Keratinocyte (primary cell): ENCODE results near the gene NCAPD3. TPM values are rescaled to one million over a fixed set of nuclear protein-coding genes. Genes with fewer than 3 reads are reported as not detected.

ENCODE experiments used
- DNase-seq: peaks from one replicate; pipeline ENCODE4 v3.0.0-alpha.2; 2011; ENCODE audit warnings: low read depth, missing footprints, low spot score
- FAIRE-seq: peaks from 2 replicates; lab custom pipeline; 2011; peaks lifted over from hg19 to GRCh38; lab: Jason Lieb, UNC
- H2AFZ ChIP-seq: 2 replicates; pipeline ENCODE4 v1.6.0; 2012; ENCODE audit warnings: low read length, control low read depth, inconsistent platforms; ENCODE audit not compliant: control insufficient read depth
- H3K27ac ChIP-seq: 2 replicates; pipeline ENCODE4 v1.5.1; 2011; ENCODE audit warnings: low read length; ENCODE audit not compliant: control insufficient read depth, insufficient read depth
- H3K27me3 ChIP-seq: 3 replicates; pipeline ENCODE4 v1.6.0; 2011; ENCODE audit warnings: low read length; ENCODE audit not compliant: control insufficient read depth, insufficient read depth; ENCODE audit errors: extremely low read depth
- H3K36me3 ChIP-seq, 2 experiments: 2 replicates in 1 of 2; 3 replicates in 1 of 2; pipeline ENCODE4 v1.5.1; 2011; ENCODE audit warnings: low read length in 2 of 2, mild to moderate bottlenecking in 1 of 2; ENCODE audit not compliant: control insufficient read depth in 2 of 2, insufficient read depth in 2 of 2; ENCODE audit errors: extremely low read depth in 1 of 2
- H3K4me1 ChIP-seq: 3 replicates; pipeline ENCODE4 v1.5.1; 2011; ENCODE audit warnings: low read length; ENCODE audit not compliant: control insufficient read depth, insufficient read depth; ENCODE audit errors: extremely low read depth
- H3K4me2 ChIP-seq: 3 replicates; pipeline ENCODE4 v1.6.0; 2011; ENCODE audit warnings: low read depth, low read length; ENCODE audit not compliant: control insufficient read depth, insufficient read depth; ENCODE audit errors: extremely low read depth
- H3K4me3 ChIP-seq, 3 experiments: fragments of 200-600 bp in 1 of 3; sonication (generic) in 1 of 3; 2 replicates in 2 of 3; 3 replicates in 1 of 3; pipeline ENCODE4 v1.5.1; 2011 to 2016; ENCODE audit warnings: low read length in 3 of 3, mild to moderate bottlenecking in 3 of 3, control low read depth in 2 of 3, inconsistent platforms in 1 of 3, low read depth in 1 of 3, mixed read lengths in 1 of 3, mixed run types in 1 of 3, moderate library complexity in 1 of 3; ENCODE audit not compliant: control insufficient read depth in 2 of 3, insufficient read depth in 2 of 3; ENCODE audit errors: extremely low read depth in 1 of 3
- H3K79me2 ChIP-seq: 2 replicates; pipeline ENCODE4 v1.6.0; 2012; ENCODE audit warnings: low read length; ENCODE audit not compliant: control insufficient read depth, insufficient read depth
- H3K9ac ChIP-seq: 3 replicates; pipeline ENCODE4 v1.6.0; 2011; ENCODE audit warnings: low read length; ENCODE audit not compliant: control insufficient read depth, insufficient read depth; ENCODE audit errors: extremely low read depth
- H3K9me1 ChIP-seq: 3 replicates; pipeline ENCODE4 v1.6.0; 2011; ENCODE audit warnings: low read length; ENCODE audit not compliant: control insufficient read depth, insufficient read depth; ENCODE audit errors: extremely low read depth
- H3K9me3 ChIP-seq: 2 replicates; pipeline ENCODE4 v1.5.1; 2012; ENCODE audit warnings: low read depth, low read length; ENCODE audit not compliant: control insufficient read depth
- H4K20me1 ChIP-seq: 3 replicates; pipeline ENCODE4 v1.6.0; 2011; ENCODE audit warnings: low read length; ENCODE audit not compliant: control insufficient read depth, insufficient read depth; ENCODE audit errors: extremely low read depth
- CTCF ChIP-seq, 3 experiments: IDR thresholded peaks in 1 of 3; conservative IDR thresholded peaks in 1 of 3; optimal IDR thresholded peaks in 1 of 3; 2 replicates in 2 of 3; 3 replicates in 1 of 3; pipeline versions ENCODE3 to v1.5.1; 2011; ENCODE audit warnings: low read length in 3 of 3, mild to moderate bottlenecking in 3 of 3, moderate library complexity in 2 of 3, control low read depth in 1 of 3, inconsistent platforms in 1 of 3; ENCODE audit not compliant: insufficient read depth in 2 of 3; ENCODE audit errors: extremely low read depth in 1 of 3
- EZH2 ChIP-seq: IDR thresholded peaks from one replicate; pipeline ENCODE4 v1.6.1; 2012; ENCODE audit warnings: inconsistent platforms, mild to moderate bottlenecking, low read length, moderate library complexity
- dilution Hi-C: fragments of 300-500 bp; cut with MboI; formaldehyde crosslinking; loops from one replicate; pipeline ENCODE4 v1.7.0; 2020; ENCODE audit warnings: low sequenced_read_pairs; ENCODE audit not compliant: extremely low pct_ligation_motif_present
- polyA minus RNA-seq, 3 experiments: library from RNA; depleted of rRNA, polyadenylated mRNA; stranded (reverse); fragments of >200 nt; gene quantifications; 1 replicate in 1 of 3; 2 replicates in 1 of 3; 3 replicates in 1 of 3; pipeline ENCODE4 v1.2.3, GENCODE V29; 2011
- polyA plus RNA-seq, 5 experiments: library from polyadenylated mRNA; depleted of rRNA in 3 of 5; stranded (reverse) in 3 of 5; stranded (forward) in 1 of 5; unstranded in 1 of 5; fragments of >200 nt; gene quantifications; 1 replicate in 1 of 5; 2 replicates in 3 of 5; 3 replicates in 1 of 5; pipeline versions ENCODE4 v1.2.1 to v1.2.3, GENCODE V29; 2011 to 2012; ENCODE audit warnings: missing spikeins in 2 of 5, low read depth in 1 of 5, low replicate concordance in 1 of 5

The NCAPD3 gene, protein sequence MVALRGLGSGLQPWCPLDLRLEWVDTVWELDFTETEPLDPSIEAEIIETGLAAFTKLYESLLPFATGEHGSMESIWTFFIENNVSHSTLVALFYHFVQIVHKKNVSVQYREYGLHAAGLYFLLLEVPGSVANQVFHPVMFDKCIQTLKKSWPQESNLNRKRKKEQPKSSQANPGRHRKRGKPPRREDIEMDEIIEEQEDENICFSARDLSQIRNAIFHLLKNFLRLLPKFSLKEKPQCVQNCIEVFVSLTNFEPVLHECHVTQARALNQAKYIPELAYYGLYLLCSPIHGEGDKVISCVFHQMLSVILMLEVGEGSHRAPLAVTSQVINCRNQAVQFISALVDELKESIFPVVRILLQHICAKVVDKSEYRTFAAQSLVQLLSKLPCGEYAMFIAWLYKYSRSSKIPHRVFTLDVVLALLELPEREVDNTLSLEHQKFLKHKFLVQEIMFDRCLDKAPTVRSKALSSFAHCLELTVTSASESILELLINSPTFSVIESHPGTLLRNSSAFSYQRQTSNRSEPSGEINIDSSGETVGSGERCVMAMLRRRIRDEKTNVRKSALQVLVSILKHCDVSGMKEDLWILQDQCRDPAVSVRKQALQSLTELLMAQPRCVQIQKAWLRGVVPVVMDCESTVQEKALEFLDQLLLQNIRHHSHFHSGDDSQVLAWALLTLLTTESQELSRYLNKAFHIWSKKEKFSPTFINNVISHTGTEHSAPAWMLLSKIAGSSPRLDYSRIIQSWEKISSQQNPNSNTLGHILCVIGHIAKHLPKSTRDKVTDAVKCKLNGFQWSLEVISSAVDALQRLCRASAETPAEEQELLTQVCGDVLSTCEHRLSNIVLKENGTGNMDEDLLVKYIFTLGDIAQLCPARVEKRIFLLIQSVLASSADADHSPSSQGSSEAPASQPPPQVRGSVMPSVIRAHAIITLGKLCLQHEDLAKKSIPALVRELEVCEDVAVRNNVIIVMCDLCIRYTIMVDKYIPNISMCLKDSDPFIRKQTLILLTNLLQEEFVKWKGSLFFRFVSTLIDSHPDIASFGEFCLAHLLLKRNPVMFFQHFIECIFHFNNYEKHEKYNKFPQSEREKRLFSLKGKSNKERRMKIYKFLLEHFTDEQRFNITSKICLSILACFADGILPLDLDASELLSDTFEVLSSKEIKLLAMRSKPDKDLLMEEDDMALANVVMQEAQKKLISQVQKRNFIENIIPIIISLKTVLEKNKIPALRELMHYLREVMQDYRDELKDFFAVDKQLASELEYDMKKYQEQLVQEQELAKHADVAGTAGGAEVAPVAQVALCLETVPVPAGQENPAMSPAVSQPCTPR (N-terminal part only)
- polyA plus RNA-seq (16.6 to 23.0 TPM (median 21.4 TPM) in 3 replicates), polyA minus RNA-seq (23.3 to 35.8 TPM (median 24.8 TPM) in 3 replicates)
- polyA plus RNA-seq (2011; ENCODE audit: low read depth), result 8.2 TPM
- polyA plus RNA-seq (2011; cell fraction: cytosol; rRNA removed), result 9.6 and 11.8 TPM in 2 replicates
- 26.5 and 29.5 TPM in 2 replicates for polyA plus RNA-seq (2011; cell fraction: nucleus; rRNA removed)
- polyA plus RNA-seq (2012; ENCODE audit: low replicate concordance), result 6.5 and 17.5 TPM in 2 replicates
- polyA minus RNA-seq (2011; cell fraction: cytosol; rRNA and poly(A)+ RNA removed), result 13.8 TPM
- polyA minus RNA-seq (2011; cell fraction: nucleus; rRNA and poly(A)+ RNA removed), result 25.9 and 28.3 TPM in 2 replicates

DNA sequence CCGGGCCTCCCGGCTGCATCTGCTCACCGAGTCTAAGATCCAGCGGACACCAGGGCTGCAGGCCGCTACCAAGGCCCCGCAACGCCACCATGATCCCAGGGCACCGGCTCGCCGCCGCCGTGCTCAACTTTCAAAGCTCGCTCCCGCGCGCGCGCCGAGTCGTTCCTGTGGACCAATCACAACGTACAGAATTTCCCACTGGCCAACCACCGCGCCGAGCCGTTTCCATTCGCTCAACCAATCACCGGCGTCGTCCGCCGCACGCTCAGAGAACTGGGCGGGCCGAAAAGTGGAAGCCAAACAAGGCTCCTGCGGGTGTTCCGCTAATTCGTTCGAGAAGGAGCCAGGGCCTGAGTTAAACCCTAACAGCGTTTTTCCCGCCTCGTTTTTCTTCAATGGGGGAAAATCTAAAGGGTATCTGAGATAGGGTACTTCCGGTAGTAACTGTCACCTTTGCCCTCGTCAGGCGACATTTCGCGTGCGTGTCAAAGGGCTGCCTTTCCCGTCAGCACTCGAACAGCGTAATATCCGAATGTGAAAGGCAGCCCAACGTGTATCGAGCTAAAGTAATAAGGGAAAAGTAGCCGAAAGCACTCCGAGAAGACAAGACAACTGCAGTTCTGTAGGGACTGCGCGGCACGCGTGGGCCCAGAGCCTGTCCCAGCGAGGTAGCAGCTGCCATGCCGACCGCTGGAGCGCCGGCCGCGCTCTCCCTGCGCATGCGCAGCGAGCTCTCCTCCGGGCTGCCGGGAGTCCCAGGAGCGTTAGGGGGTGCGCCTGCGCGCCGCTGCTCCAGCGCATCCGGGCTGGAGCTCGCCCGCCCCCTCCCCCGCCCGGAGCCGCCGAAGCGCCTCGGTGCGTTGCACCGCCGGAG, at the start of gene NCAPD3, which contains the start of gene VPS26B:
Gene NCAPD3, minus strand, starts transcription at position 132 of the 874 bp plus-strand sequence. Its CDS starts 41 bp downstream, at position 91.
Gene VPS26B, plus strand, starts transcription at position 836 of the 874 bp plus-strand sequence. CDS start 452 bp downstream, outside the sequence.
- Histone ChIP-seq H3K4me3 (peak within 1 kb of the TSS; percentile 60 to 94 (median 84)), H3K9me3 (no peaks in the 10 kb centered on the region), H3K79me2 (peaks cover 71% of the 10 kb centered on the region), H3K9me1 (peaks cover 2% of the 10 kb centered on the region), H3K27me3 (no peaks in the 10 kb centered on the region), H3K4me2 (peak within 1 kb of the TSS; percentile 100), H3K27ac (peak within 1 kb of the TSS; percentile 83), H3K9ac (peak within 1 kb of the TSS; percentile 83), H2AFZ (peak within 1 kb of the TSS; percentile 100), H4K20me1 (peaks cover 2% of the 10 kb centered on the region), H3K36me3 (peaks cover 3 to 5% of the 10 kb centered on the region in 2 experiments), H3K4me1 (peaks cover 24% of the 10 kb centered on the region)
- TF ChIP-seq CTCF (optimal IDR thresholded peaks at IDR 0.05 in 1 of 3, IDR thresholded peaks at IDR 0.05 in 1 of 3, conservative IDR thresholded peaks at IDR 0.05 in 1 of 3; ENCODE audit: extremely low read depth in 1 of 3, insufficient read depth in 2 of 3, low read length in 3 of 3), result no peak
- TF ChIP-seq EZH2, result no peak
- DNase-seq, result peak; percentile 59
- dilution Hi-C loops, result no loop called here
- FAIRE-seq, result no peak
